Measurements from ENCODE around the gene PLCE1. TPM values are rescaled to one million over a fixed set of nuclear protein-coding genes. Genes with fewer than 3 reads are reported as not detected.
"Not testable (repeated sequence)": the region's sequence is repeated elsewhere in the genome, so short reads cannot be mapped to it uniquely, and the experiment has no call there.

The PLCE1 gene
- polyA plus RNA-seq, 2 of the 4 experiments (the other 2 are of a cell fraction): 10.7 to 18.2 TPM

DNA sequence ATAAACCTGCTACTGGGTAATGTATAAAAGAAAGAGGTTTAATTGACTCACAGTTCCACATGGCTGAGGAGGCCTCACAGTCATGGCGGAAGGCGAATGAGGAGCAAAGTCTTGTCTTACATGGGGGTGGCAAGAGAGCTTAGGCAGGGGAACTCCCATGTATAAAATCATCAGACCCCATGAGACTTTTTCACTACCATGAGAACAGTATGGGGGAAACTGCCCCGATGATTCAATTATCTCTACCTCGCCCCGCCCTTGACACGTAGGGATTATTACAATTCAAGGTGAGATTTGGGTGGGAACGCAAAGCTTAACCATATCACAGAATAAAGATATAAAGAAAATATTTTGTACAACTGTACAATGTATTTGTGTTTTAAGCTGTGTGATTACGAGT, 39.4 kb upstream of the PLCE1 start:
- Histone ChIP-seq H3K4me3 (no peak overlapping the region), H3K4me1 (peaks cover 13% of the 10 kb centered on the region), H3K27ac (peak overlapping the region; percentile 45 to 47; a peak in 2 of 6 replicates), H3K4me2 (peak overlapping the region; percentile 44), H3K9me3 (no peaks in the 10 kb centered on the region)
- no peak for FAIRE-seq
- TF ChIP-seq NR3C1 (IDR thresholded peaks at IDR 0.05) (no peak), KDM5A (IDR thresholded peaks at IDR 0.05) (no peak)
- 56% methylated on average over 8 of the region's 8 CpGs for WGBS (ENCODE audit: missing lambda C conversion rate)
- ChIA-PET CTCF (interaction anchor here (0.8 to 1.7 kb wide), 7 partner anchors 13 to 490 kb away, joined by 3 to 10 read pairs (median 4); no protein-coding TSS in a partner anchor), POLR2A (no interaction called here)
- no peak; a peak in 1 of 6 replicates for ATAC-seq
- DNase-seq (ENCODE audit: low read depth in 1 of 2, low spot score in 1 of 2): no peak

DNA sequence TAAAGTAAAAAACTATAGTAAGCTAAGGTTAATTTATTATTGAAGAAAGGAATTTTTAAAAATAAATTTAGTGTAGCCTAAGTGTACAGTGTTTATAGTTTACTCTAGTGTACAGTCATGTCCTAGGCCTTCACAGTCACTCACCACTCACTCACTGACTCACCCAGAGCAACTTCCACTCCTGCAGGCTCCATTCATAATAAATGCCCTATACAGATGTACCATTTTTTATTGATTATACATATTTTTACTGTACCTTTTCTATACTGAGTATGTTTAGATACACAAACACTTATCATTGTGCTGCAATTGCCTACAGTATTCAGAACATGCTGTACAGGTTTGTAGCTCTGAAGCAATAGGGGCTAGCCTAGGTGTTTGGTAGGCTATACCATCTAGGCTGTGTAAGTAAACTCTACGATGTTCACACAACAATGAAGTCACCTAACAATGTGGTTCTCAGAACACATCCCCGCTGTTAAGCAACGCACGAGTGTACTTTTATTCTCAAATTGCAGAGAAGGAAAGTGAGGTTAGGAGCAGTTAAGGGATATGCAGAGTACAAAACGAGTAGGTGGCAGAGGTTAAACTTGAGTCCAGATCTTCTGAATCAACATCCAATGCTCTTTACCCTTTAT, 38.9 kb upstream of the PLCE1 start:
- Histone ChIP-seq H3K4me1 (peaks cover 13% of the 10 kb centered on the region), H3K4me2 (peak overlapping the region; percentile 44), H3K4me3 (no peak overlapping the region), H3K27ac (peak overlapping the region; percentile 11 to 47; a peak in 2 of 6 replicates), H3K9me3 (no peaks in the 10 kb centered on the region)
- peak in 1 of 2 experiments; percentile 16 for DNase-seq (ENCODE audit: low read depth in 1 of 2, low spot score in 1 of 2)
- WGBS (ENCODE audit: missing lambda C conversion rate): 19% methylated on average over 5 of the region's 5 CpGs
- FAIRE-seq: peak; percentile 65
- POLR2A ChIA-PET: no interaction called here
- CTCF ChIA-PET: interaction anchor here (1.0 to 1.7 kb wide), 6 partner anchors 13 to 489 kb away, joined by 3 to 10 read pairs (median 4); no protein-coding TSS in a partner anchor
- ATAC-seq: peak in 1 of 2 experiments; percentile 90; a peak in 3 of 6 replicates
- TF ChIP-seq ZFP36 (IDR thresholded peaks at IDR 0.05; ENCODE audit: borderline replicate concordance, partially characterized antibody) (no peak), JUNB (IDR thresholded peaks at IDR 0.05) (0 out of 2 replicates have a peak, but pooled peaks have one; percentile 45), NR3C1 (IDR thresholded peaks at IDR 0.05) (no peak), RCOR1 (IDR thresholded peaks at IDR 0.05; ENCODE audit: low read depth, low read length) (no peak), FOSL2 (IDR thresholded peaks at IDR 0.05) (peak; percentile 45; the same call in 1 of the 2 replicates), FOSL2 (CRISPR knock-in tag; IDR thresholded peaks at IDR 0.05) (peak; percentile 75), ZNF302 (CRISPR knock-in tag; IDR thresholded peaks at IDR 0.05) (no peak), RARB (CRISPR knock-in tag; IDR thresholded peaks at IDR 0.05) (no peak)
- TF ChIP-seq, protein P1, sequence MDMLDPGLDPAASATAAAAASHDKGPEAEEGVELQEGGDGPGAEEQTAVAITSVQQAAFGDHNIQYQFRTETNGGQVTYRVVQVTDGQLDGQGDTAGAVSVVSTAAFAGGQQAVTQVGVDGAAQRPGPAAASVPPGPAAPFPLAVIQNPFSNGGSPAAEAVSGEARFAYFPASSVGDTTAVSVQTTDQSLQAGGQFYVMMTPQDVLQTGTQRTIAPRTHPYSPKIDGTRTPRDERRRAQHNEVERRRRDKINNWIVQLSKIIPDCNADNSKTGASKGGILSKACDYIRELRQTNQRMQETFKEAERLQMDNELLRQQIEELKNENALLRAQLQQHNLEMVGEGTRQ (IDR thresholded peaks at IDR 0.05): no peak

DNA sequence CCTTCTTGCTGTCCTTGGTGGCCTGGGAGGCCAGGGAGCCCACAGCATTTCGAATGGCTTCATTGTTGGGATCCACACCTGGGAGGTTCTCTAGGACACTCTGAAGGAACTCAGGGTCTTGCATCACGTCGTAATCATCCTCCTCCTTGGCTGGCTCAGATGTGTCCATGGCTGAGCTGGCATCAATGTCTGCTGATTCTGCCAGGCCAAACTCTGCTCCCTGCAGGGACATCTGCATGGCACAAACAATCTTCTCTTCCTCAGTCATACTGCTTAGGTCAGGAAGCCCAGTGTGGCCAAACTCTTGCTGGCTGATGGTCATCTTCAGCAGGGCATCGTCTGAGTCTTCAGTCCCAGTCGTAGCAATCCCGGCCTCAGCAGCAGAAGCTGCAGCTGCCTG, 34.9 kb upstream of the PLCE1 start:
- 84% methylated on average over 6 of the region's 6 CpGs for WGBS (ENCODE audit: missing lambda C conversion rate)

DNA sequence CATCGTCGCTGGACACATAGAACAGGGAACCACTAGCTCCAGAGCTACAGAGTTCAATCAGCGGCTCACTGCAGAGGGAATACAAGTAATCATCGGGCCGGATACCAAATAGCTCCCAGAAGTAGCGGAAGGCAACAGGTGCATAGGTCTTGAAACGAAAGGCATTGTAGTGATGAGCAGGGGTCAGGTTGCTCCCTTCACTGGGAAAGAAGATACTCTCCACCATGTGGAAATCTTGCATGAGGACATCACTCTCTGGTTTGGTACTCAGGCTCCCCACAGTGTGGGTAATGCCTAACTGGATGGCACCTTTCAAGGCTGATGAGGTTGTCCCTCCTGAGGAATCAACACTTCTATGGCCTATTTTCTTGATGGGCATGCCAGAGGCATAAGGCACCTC, 32.7 kb upstream of the PLCE1 start:
- H3K4me3 ChIP-seq; ATAC-seq; H3K27ac ChIP-seq; H3K4me2 ChIP-seq; H3K9me3 ChIP-seq; DNase-seq (ENCODE audit: low read depth in 1 of 2, low spot score in 1 of 2); POLR2A ChIA-PET; CTCF ChIA-PET; H3K4me1 ChIP-seq; FAIRE-seq: not testable (repeated sequence)
- WGBS (ENCODE audit: missing lambda C conversion rate): 88% methylated on average over 7 of the region's 7 CpGs

More for the DNA sequence above, 34.9 kb upstream of the PLCE1 start:
- ChIA-PET POLR2A (no interaction called here), CTCF (interaction anchor here (1.0 kb wide), 1 partner anchor 65 kb away, joined by 3 read pairs; the partner anchor contains the start of gene SLC35G1)
- FAIRE-seq (no peak), DNase-seq (ENCODE audit: low read depth in 1 of 2, low spot score in 1 of 2) (no peak), ATAC-seq (no peak)
- peaks cover 13% of the 10 kb centered on the region for H3K4me1 ChIP-seq
- H3K27ac ChIP-seq: no peak overlapping the region
- H3K4me2 ChIP-seq: no peak overlapping the region
- no peaks in the 10 kb centered on the region for H3K9me3 ChIP-seq
- TF ChIP-seq CHD2 (IDR thresholded peaks at IDR 0.05; ENCODE audit: low read length, partially characterized antibody) (no peak), ZFP36 (IDR thresholded peaks at IDR 0.05; ENCODE audit: borderline replicate concordance, partially characterized antibody) (no peak), NFE2L2 (conservative IDR thresholded peaks at IDR 0.05; ENCODE audit: low read length) (no peak), HOXB13 (CRISPR knock-in tag; IDR thresholded peaks at IDR 0.05; ENCODE audit: low read depth) (no peak), RNF2 (IDR thresholded peaks at IDR 0.05; ENCODE audit: borderline replicate concordance, low read depth) (no peak), ZNF302 (CRISPR knock-in tag; IDR thresholded peaks at IDR 0.05) (no peak), SREBF2 (IDR thresholded peaks at IDR 0.05) (no peak), BHLHE40 (IDR thresholded peaks at IDR 0.05; ENCODE audit: low read depth, low read length) (no peak), NR3C1 (IDR thresholded peaks at IDR 0.05) (no peak), CBX2 (IDR thresholded peaks at IDR 0.05; ENCODE audit: borderline replicate concordance, low read depth) (no peak), MYC (IDR thresholded peaks at IDR 0.05; ENCODE audit: borderline replicate concordance, low read length) (no peak), ZC3H11A (IDR thresholded peaks at IDR 0.05) (no peak), CEBPB (IDR thresholded peaks at IDR 0.05) (no peak)
- TF ChIP-seq, protein P2, sequence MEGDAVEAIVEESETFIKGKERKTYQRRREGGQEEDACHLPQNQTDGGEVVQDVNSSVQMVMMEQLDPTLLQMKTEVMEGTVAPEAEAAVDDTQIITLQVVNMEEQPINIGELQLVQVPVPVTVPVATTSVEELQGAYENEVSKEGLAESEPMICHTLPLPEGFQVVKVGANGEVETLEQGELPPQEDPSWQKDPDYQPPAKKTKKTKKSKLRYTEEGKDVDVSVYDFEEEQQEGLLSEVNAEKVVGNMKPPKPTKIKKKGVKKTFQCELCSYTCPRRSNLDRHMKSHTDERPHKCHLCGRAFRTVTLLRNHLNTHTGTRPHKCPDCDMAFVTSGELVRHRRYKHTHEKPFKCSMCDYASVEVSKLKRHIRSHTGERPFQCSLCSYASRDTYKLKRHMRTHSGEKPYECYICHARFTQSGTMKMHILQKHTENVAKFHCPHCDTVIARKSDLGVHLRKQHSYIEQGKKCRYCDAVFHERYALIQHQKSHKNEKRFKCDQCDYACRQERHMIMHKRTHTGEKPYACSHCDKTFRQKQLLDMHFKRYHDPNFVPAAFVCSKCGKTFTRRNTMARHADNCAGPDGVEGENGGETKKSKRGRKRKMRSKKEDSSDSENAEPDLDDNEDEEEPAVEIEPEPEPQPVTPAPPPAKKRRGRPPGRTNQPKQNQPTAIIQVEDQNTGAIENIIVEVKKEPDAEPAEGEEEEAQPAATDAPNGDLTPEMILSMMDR (IDR thresholded peaks at IDR 0.05): no peak
- TF ChIP-seq, protein P3, sequence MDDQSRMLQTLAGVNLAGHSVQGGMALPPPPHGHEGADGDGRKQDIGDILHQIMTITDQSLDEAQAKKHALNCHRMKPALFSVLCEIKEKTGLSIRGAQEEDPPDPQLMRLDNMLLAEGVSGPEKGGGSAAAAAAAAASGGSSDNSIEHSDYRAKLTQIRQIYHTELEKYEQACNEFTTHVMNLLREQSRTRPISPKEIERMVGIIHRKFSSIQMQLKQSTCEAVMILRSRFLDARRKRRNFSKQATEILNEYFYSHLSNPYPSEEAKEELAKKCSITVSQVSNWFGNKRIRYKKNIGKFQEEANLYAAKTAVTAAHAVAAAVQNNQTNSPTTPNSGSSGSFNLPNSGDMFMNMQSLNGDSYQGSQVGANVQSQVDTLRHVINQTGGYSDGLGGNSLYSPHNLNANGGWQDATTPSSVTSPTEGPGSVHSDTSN (IDR thresholded peaks at IDR 0.05): no peak
- TF ChIP-seq, protein P4, sequence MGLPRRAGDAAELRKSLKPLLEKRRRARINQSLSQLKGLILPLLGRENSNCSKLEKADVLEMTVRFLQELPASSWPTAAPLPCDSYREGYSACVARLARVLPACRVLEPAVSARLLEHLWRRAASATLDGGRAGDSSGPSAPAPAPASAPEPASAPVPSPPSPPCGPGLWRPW (IDR thresholded peaks at IDR 0.05): no peak
- TF ChIP-seq, protein P5, sequence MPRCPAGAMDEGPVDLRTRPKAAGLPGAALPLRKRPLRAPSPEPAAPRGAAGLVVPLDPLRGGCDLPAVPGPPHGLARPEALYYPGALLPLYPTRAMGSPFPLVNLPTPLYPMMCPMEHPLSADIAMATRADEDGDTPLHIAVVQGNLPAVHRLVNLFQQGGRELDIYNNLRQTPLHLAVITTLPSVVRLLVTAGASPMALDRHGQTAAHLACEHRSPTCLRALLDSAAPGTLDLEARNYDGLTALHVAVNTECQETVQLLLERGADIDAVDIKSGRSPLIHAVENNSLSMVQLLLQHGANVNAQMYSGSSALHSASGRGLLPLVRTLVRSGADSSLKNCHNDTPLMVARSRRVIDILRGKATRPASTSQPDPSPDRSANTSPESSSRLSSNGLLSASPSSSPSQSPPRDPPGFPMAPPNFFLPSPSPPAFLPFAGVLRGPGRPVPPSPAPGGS (IDR thresholded peaks at IDR 0.05): no peak
- no peak overlapping the region for H3K4me3 ChIP-seq
